ENCODE results near the gene C17orf100. TPM values are rescaled to one million over a fixed set of nuclear protein-coding genes. Genes with fewer than 3 reads are reported as not detected.

Gene C17orf100
- total and polyA plus RNA-seq, 2 donors (not counting 1 experiment from before 2014, with no cell fraction given), result 0.33 to 1.5 TPM

- no peak overlapping the region for H3K4me2 ChIP-seq (ENCODE audit: extremely low read depth, insufficient read depth, low read length)
- no peak for DNase-seq (ENCODE audit: low read depth in 2 of 2)
- H3K27ac ChIP-seq (ENCODE audit: insufficient read depth, low read length), result no peak overlapping the region
- H2AFZ ChIP-seq (ENCODE audit: low read length), result no peak overlapping the region
- TF ChIP-seq EZH2 (IDR thresholded peaks at IDR 0.05; ENCODE audit: low read length, missing control alignments), result no peak
- no peak for TF ChIP-seq CTCF (conservative IDR thresholded peaks at IDR 0.05 in 1 of 2, IDR thresholded peaks at IDR 0.05 in 1 of 2; ENCODE audit: low read depth in 1 of 2, low read length in 2 of 2)
- H3K4me1 ChIP-seq (ENCODE audit: control insufficient read depth, extremely low read depth, insufficient read depth, low read length), result no peaks in the 10 kb centered on the region
- H3K9me3 ChIP-seq (ENCODE audit: control insufficient read depth, insufficient read depth, low read depth, low read length), result no peaks in the 10 kb centered on the region
- no peaks in the 10 kb centered on the region for H3K27me3 ChIP-seq (ENCODE audit: control insufficient read depth, insufficient read depth, low read length)
- H3K9ac ChIP-seq (ENCODE audit: insufficient read depth, low read length), result no peak overlapping the region
- H3K4me3 ChIP-seq (replicated peaks in 1 of 4; ENCODE audit: control extremely low read depth in 1 of 4, insufficient read depth in 1 of 4, low read depth in 3 of 4, low read length in 4 of 4), result no peak overlapping the region
- no peaks in the 10 kb centered on the region for H4K20me1 ChIP-seq (ENCODE audit: control insufficient read depth, extremely low read depth, insufficient read depth, low read length)
- no peaks in the 10 kb centered on the region for H3K36me3 ChIP-seq (ENCODE audit: control insufficient read depth, insufficient read depth, low read length)
- H3K79me2 ChIP-seq (ENCODE audit: control insufficient read depth, insufficient read depth, low read length), result no peaks in the 10 kb centered on the region
These were observed 33.6 kb downstream of the C17orf100 start for GRCh38 chr17:6684881-6685767.

GRCh38 chr17:6686026-6686425, 34.5 kb downstream of the C17orf100 start:
- H3K4me1 ChIP-seq (ENCODE audit: control insufficient read depth, extremely low read depth, insufficient read depth, low read length), result no peaks in the 10 kb centered on the region
- no peaks in the 10 kb centered on the region for H3K27me3 ChIP-seq (ENCODE audit: control insufficient read depth, insufficient read depth, low read length)

GRCh38 chr17:6688944-6689343, 37.4 kb downstream of the C17orf100 start:
- Histone ChIP-seq H3K27ac (ENCODE audit: insufficient read depth, low read length) (no peak overlapping the region), H3K4me1 (ENCODE audit: control insufficient read depth, extremely low read depth, insufficient read depth, low read length) (no peaks in the 10 kb centered on the region), H3K4me3 (replicated peaks in 1 of 4; ENCODE audit: control extremely low read depth in 1 of 4, insufficient read depth in 1 of 4, low read depth in 3 of 4, low read length in 4 of 4) (no peak overlapping the region), H3K79me2 (ENCODE audit: control insufficient read depth, insufficient read depth, low read length) (no peaks in the 10 kb centered on the region), H3K9me3 (ENCODE audit: control insufficient read depth, insufficient read depth, low read depth, low read length) (no peaks in the 10 kb centered on the region), H3K27me3 (ENCODE audit: control insufficient read depth, insufficient read depth, low read length) (no peaks in the 10 kb centered on the region), H3K36me3 (ENCODE audit: control insufficient read depth, insufficient read depth, low read length) (no peaks in the 10 kb centered on the region), H4K20me1 (ENCODE audit: control insufficient read depth, extremely low read depth, insufficient read depth, low read length) (no peaks in the 10 kb centered on the region), H3K4me2 (ENCODE audit: extremely low read depth, insufficient read depth, low read length) (no peak overlapping the region), H2AFZ (ENCODE audit: low read length) (no peak overlapping the region), H3K9ac (ENCODE audit: insufficient read depth, low read length) (no peak overlapping the region)
- TF ChIP-seq CTCF (conservative IDR thresholded peaks at IDR 0.05 in 1 of 2, IDR thresholded peaks at IDR 0.05 in 1 of 2; ENCODE audit: low read depth in 1 of 2, low read length in 2 of 2) (no peak), EZH2 (IDR thresholded peaks at IDR 0.05; ENCODE audit: low read length, missing control alignments) (no peak)
- DNase-seq (ENCODE audit: low read depth in 2 of 2), result no peak

More at GRCh38 chr17:6686026-6686425, 34.5 kb downstream of the C17orf100 start:
- no peaks in the 10 kb centered on the region for H3K36me3 ChIP-seq (ENCODE audit: control insufficient read depth, insufficient read depth, low read length)
- H3K27ac ChIP-seq (ENCODE audit: insufficient read depth, low read length), result no peak overlapping the region
- DNase-seq (ENCODE audit: low read depth in 2 of 2), result no peak
- H4K20me1 ChIP-seq (ENCODE audit: control insufficient read depth, extremely low read depth, insufficient read depth, low read length), result no peaks in the 10 kb centered on the region
- no peak overlapping the region for H3K9ac ChIP-seq (ENCODE audit: insufficient read depth, low read length)
- no peaks in the 10 kb centered on the region for H3K79me2 ChIP-seq (ENCODE audit: control insufficient read depth, insufficient read depth, low read length)
- no peak overlapping the region for H3K4me2 ChIP-seq (ENCODE audit: extremely low read depth, insufficient read depth, low read length)
- no peak overlapping the region for H3K4me3 ChIP-seq (replicated peaks in 1 of 4; ENCODE audit: control extremely low read depth in 1 of 4, insufficient read depth in 1 of 4, low read depth in 3 of 4, low read length in 4 of 4)
- H3K9me3 ChIP-seq (ENCODE audit: control insufficient read depth, insufficient read depth, low read depth, low read length), result no peaks in the 10 kb centered on the region
- no peak for TF ChIP-seq CTCF (conservative IDR thresholded peaks at IDR 0.05 in 1 of 2, IDR thresholded peaks at IDR 0.05 in 1 of 2; ENCODE audit: low read depth in 1 of 2, low read length in 2 of 2)
- no peak for TF ChIP-seq EZH2 (IDR thresholded peaks at IDR 0.05; ENCODE audit: low read length, missing control alignments)
- no peak overlapping the region for H2AFZ ChIP-seq (ENCODE audit: low read length)
